HepG2 (cell line): ENCODE data around the gene ARPC1B. TPM values are rescaled to one million over a fixed set of nuclear protein-coding genes. Genes with fewer than 3 reads are reported as not detected.

Experiments
- CHD4 ChIP-seq: fragments of 200-600 bp; sonication (generic); IDR thresholded peaks from 2 replicates; pipeline ENCODE4 v1.7.0; 2017; ENCODE audit warnings: mild to moderate bottlenecking, low read length, borderline replicate concordance
- DNMT1 ChIP-seq: sonication (generic); formaldehyde crosslinking; IDR thresholded peaks from 2 replicates; pipeline ENCODE4 v1.5.1; 2020; ENCODE audit warnings: mild to moderate bottlenecking, missing genetic modification reagents
- FOSL1 ChIP-seq: sonication (generic); formaldehyde crosslinking; IDR thresholded peaks from 2 replicates; pipeline ENCODE4 v1.9.0; 2021; ENCODE audit warnings: missing genetic modification reagents, borderline replicate concordance
- FOSL2 ChIP-seq: sonication (generic); formaldehyde crosslinking; IDR thresholded peaks from 2 replicates; pipeline ENCODE4 v1.4.0; 2020; ENCODE audit warnings: missing genetic modification reagents
- FOXC1 ChIP-seq: sonication (generic); formaldehyde crosslinking; IDR thresholded peaks from 2 replicates; pipeline ENCODE4 v1.8.0; 2022; ENCODE audit warnings: mild to moderate bottlenecking, missing genetic modification reagents, borderline replicate concordance
- KMT2A ChIP-seq: sonication (generic); formaldehyde crosslinking; IDR thresholded peaks from 2 replicates; pipeline ENCODE4 v1.4.0; 2020; ENCODE audit warnings: missing genetic modification reagents
- MYNN ChIP-seq: sonication (generic); formaldehyde crosslinking; IDR thresholded peaks from 2 replicates; pipeline ENCODE4 v1.4.0; 2020; ENCODE audit warnings: mild to moderate bottlenecking, low read depth, missing genetic modification reagents
- NCOR1 ChIP-seq: fragments of 200-600 bp; sonication (generic); IDR thresholded peaks from 2 replicates; pipeline ENCODE4 v1.7.0; 2017; ENCODE audit warnings: antibody characterized with exemption, low read length, borderline replicate concordance
- NFE2L2 ChIP-seq: fragments of 150-350 bp; IDR thresholded peaks from 2 replicates; pipeline ENCODE4 v1.6.1; 2014; ENCODE audit warnings: low read length
- NRL ChIP-seq: sonication (generic); formaldehyde crosslinking; IDR thresholded peaks from 2 replicates; pipeline ENCODE4 v1.5.0; 2020; ENCODE audit warnings: missing genetic modification reagents, mild to moderate bottlenecking, moderate library complexity, borderline replicate concordance
- POGZ ChIP-seq: sonication (generic); formaldehyde crosslinking; IDR thresholded peaks from 2 replicates; pipeline ENCODE4 v1.4.0; 2020; ENCODE audit warnings: mild to moderate bottlenecking, missing genetic modification reagents
- SMAD9 ChIP-seq: sonication (generic); formaldehyde crosslinking; IDR thresholded peaks from 2 replicates; pipeline ENCODE4 v1.5.1; 2020; ENCODE audit warnings: mild to moderate bottlenecking, missing genetic modification reagents
- SMYD3 ChIP-seq: sonication (generic); formaldehyde crosslinking; IDR thresholded peaks from 2 replicates; pipeline ENCODE4 v1.8.1; 2023; ENCODE audit warnings: mild to moderate bottlenecking, missing genetic modification reagents
- YEATS4 ChIP-seq: sonication (generic); formaldehyde crosslinking; IDR thresholded peaks from 2 replicates; pipeline ENCODE4 v1.4.0; 2020; ENCODE audit warnings: missing genetic modification reagents, borderline replicate concordance
- ZNF136 ChIP-seq: sonication (generic); formaldehyde crosslinking; IDR thresholded peaks from 2 replicates; pipeline ENCODE4 v1.8.1; 2022; ENCODE audit warnings: low read depth, mild to moderate bottlenecking, moderate library complexity, missing genetic modification reagents
- ZNF225 ChIP-seq: sonication (generic); formaldehyde crosslinking; IDR thresholded peaks from 2 replicates; pipeline ENCODE4 v1.4.0; 2020; ENCODE audit warnings: mild to moderate bottlenecking, missing genetic modification reagents
- ZNF776 ChIP-seq: sonication (generic); formaldehyde crosslinking; IDR thresholded peaks from 2 replicates; pipeline ENCODE4 v1.4.0; 2020; ENCODE audit warnings: mild to moderate bottlenecking, missing genetic modification reagents
- ZSCAN9 ChIP-seq: IDR thresholded peaks from 2 replicates; pipeline ENCODE4 v1.6.1; 2016; ENCODE audit warnings: borderline replicate concordance
- polyA plus RNA-seq, 8 experiments: library from polyadenylated mRNA; depleted of rRNA in 3 of 8; stranded (reverse) in 7 of 8; unstranded in 1 of 8; fragments of >200 nt; fragmentation: Illumina TruSeq in 4 of 8; extraction: Trizol in 4 of 8; gene quantifications; 2 replicates each; pipeline versions ENCODE4 v1.2.1 to v1.2.3, GENCODE V29; 2011 to 2016; ENCODE audit warnings: low read depth in 4 of 8, missing spikeins in 1 of 8, mixed read lengths in 1 of 8; ENCODE audit not compliant: insufficient read depth in 1 of 8
- total RNA-seq, 5 experiments: library from RNA; depleted of rRNA; stranded (reverse); fragments of >200 nt; fragmentation: Illumina TruSeq; extraction: Trizol; gene quantifications; 2 replicates each; pipeline ENCODE4 v1.2.3, GENCODE V29; 2016; ENCODE audit warnings: low read depth in 1 of 5
- TF ChIP-seq, protein P1 (sequence below): sonication (generic); formaldehyde crosslinking; IDR thresholded peaks from 2 replicates; pipeline ENCODE4 v1.5.0; 2020; ENCODE audit warnings: missing genetic modification reagents
- TF ChIP-seq, protein P2 (sequence below): sonication (generic); formaldehyde crosslinking; IDR thresholded peaks from 2 replicates; pipeline ENCODE4 v1.4.0; 2020; ENCODE audit warnings: missing genetic modification reagents, mild to moderate bottlenecking, borderline replicate concordance
- TF ChIP-seq, protein P3 (sequence below): sonication (generic); formaldehyde crosslinking; IDR thresholded peaks from 2 replicates; pipeline ENCODE4 v1.5.1; 2020; ENCODE audit warnings: mild to moderate bottlenecking, missing genetic modification reagents, moderate library complexity
- TF ChIP-seq, protein P4 (sequence below): sonication (generic); formaldehyde crosslinking; IDR thresholded peaks from 2 replicates; pipeline ENCODE4 v1.4.0; 2020; ENCODE audit warnings: mild to moderate bottlenecking, low read depth, missing genetic modification reagents

ARPC1B gene
- total and polyA plus RNA-seq, 2 of the 13 experiments (the other 11 are each of a cell fraction or from before 2014, with no cell fraction given), result 72.9 to 89.1 TPM

DNA sequence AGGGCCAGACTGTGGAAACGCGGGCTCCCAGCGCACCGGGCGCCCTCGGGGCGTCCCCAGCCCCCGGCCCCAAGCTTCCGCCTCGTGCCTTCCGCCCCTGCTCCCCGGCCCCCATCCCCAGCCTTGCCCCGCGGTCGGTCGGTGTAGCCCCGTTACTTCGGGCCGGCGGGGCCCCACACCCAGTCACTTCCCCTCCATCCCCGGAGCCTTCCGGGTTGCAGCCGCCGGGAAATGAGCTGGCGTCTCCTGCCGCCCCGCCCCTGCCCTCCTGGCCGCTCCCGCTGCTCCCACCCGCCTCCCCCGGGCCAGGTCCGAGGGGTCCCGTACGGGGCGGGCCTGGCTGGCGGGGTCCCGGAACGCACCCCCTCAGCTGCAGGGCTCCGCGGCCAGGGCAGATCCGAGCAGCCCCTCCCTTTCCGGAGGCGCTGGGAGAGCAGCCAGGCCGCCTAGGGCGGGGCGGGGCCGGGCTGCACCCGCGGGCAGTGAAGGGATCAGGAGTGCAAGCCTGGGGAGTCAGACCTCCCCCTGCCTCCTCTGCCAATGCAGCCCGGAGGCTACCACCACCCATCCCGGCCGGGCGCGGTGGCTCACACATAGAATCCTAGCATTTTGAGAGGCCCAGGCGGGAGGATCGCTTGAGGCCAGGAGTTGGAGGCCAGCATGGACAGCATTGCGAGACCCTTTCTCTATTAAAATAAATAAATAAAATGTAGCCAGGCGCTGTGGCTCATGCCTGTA lies 709 bp downstream of the ARPC1B start (continued):
- TF ChIP-seq, protein P1, sequence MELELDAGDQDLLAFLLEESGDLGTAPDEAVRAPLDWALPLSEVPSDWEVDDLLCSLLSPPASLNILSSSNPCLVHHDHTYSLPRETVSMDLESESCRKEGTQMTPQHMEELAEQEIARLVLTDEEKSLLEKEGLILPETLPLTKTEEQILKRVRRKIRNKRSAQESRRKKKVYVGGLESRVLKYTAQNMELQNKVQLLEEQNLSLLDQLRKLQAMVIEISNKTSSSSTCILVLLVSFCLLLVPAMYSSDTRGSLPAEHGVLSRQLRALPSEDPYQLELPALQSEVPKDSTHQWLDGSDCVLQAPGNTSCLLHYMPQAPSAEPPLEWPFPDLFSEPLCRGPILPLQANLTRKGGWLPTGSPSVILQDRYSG (CRISPR knock-in tag), result no peak
- no peak for TF ChIP-seq FOXC1
- no peak for TF ChIP-seq ZNF136 (CRISPR knock-in tag)
- no peak; the same call in 1 of the 2 replicates for TF ChIP-seq NRL (CRISPR knock-in tag)
- 0 out of 2 replicates have a peak, but pooled peaks have one; percentile 18 for TF ChIP-seq ZSCAN9 (CRISPR knock-in tag)
- TF ChIP-seq, protein P2, sequence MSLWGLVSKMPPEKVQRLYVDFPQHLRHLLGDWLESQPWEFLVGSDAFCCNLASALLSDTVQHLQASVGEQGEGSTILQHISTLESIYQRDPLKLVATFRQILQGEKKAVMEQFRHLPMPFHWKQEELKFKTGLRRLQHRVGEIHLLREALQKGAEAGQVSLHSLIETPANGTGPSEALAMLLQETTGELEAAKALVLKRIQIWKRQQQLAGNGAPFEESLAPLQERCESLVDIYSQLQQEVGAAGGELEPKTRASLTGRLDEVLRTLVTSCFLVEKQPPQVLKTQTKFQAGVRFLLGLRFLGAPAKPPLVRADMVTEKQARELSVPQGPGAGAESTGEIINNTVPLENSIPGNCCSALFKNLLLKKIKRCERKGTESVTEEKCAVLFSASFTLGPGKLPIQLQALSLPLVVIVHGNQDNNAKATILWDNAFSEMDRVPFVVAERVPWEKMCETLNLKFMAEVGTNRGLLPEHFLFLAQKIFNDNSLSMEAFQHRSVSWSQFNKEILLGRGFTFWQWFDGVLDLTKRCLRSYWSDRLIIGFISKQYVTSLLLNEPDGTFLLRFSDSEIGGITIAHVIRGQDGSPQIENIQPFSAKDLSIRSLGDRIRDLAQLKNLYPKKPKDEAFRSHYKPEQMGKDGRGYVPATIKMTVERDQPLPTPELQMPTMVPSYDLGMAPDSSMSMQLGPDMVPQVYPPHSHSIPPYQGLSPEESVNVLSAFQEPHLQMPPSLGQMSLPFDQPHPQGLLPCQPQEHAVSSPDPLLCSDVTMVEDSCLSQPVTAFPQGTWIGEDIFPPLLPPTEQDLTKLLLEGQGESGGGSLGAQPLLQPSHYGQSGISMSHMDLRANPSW, result no peak
- no peak for TF ChIP-seq POGZ (CRISPR knock-in tag)
- TF ChIP-seq KMT2A (CRISPR knock-in tag), result no peak
- no peak for TF ChIP-seq SMAD9 (CRISPR knock-in tag)
- TF ChIP-seq, protein P3, sequence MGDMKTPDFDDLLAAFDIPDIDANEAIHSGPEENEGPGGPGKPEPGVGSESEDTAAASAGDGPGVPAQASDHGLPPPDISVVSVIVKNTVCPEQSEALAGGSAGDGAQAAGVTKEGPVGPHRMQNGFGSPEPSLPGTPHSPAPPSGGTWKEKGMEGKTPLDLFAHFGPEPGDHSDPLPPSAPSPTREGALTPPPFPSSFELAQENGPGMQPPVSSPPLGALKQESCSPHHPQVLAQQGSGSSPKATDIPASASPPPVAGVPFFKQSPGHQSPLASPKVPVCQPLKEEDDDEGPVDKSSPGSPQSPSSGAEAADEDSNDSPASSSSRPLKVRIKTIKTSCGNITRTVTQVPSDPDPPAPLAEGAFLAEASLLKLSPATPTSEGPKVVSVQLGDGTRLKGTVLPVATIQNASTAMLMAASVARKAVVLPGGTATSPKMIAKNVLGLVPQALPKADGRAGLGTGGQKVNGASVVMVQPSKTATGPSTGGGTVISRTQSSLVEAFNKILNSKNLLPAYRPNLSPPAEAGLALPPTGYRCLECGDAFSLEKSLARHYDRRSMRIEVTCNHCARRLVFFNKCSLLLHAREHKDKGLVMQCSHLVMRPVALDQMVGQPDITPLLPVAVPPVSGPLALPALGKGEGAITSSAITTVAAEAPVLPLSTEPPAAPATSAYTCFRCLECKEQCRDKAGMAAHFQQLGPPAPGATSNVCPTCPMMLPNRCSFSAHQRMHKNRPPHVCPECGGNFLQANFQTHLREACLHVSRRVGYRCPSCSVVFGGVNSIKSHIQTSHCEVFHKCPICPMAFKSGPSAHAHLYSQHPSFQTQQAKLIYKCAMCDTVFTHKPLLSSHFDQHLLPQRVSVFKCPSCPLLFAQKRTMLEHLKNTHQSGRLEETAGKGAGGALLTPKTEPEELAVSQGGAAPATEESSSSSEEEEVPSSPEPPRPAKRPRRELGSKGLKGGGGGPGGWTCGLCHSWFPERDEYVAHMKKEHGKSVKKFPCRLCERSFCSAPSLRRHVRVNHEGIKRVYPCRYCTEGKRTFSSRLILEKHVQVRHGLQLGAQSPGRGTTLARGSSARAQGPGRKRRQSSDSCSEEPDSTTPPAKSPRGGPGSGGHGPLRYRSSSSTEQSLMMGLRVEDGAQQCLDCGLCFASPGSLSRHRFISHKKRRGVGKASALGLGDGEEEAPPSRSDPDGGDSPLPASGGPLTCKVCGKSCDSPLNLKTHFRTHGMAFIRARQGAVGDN (CRISPR knock-in tag), result peak; percentile 65
- no peak for TF ChIP-seq FOSL2 (CRISPR knock-in tag)
- no peak for TF ChIP-seq MYNN
- peak; percentile 46; the same call in 1 of the 2 replicates for TF ChIP-seq YEATS4
- no peak; the same call in 1 of the 2 replicates for TF ChIP-seq CHD4
- TF ChIP-seq DNMT1, result peak; percentile 70; the same call in 1 of the 2 replicates
- TF ChIP-seq ZNF776, result 0 out of 2 replicates have a peak, but pooled peaks have one; percentile 56
- TF ChIP-seq NFE2L2, result no peak
- TF ChIP-seq SMYD3 (CRISPR knock-in tag), result no peak
- TF ChIP-seq FOSL1, result no peak
- no peak for TF ChIP-seq ZNF225 (CRISPR knock-in tag)
- TF ChIP-seq NCOR1, result no peak
- TF ChIP-seq, protein P4, sequence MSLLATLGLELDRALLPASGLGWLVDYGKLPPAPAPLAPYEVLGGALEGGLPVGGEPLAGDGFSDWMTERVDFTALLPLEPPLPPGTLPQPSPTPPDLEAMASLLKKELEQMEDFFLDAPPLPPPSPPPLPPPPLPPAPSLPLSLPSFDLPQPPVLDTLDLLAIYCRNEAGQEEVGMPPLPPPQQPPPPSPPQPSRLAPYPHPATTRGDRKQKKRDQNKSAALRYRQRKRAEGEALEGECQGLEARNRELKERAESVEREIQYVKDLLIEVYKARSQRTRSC (CRISPR knock-in tag), result no peak
